Esophagus squamous epithelium (tissue), 4 donors: ENCODE data around the gene DOCK11.

Experiments used
- CTCF ChIP-seq, 6 experiments: fragments of 450-650 bp in 4 of 6; fragments of 200-600 bp in 2 of 6; sonication (generic) in 2 of 6; IDR thresholded peaks; one replicate each; pipeline ENCODE4 v1.5.1; 2016 to 2019; ENCODE audit warnings: antibody characterized with exemption in 6 of 6, mild to moderate bottlenecking in 4 of 6, moderate library complexity in 4 of 6
- POLR2A ChIP-seq, 4 donors: fragments of 450-650 bp; IDR thresholded peaks; one replicate each; pipeline ENCODE4 v1.6.1; 2017; ENCODE audit warnings: antibody characterized with exemption in 4 of 4, mild to moderate bottlenecking in 4 of 4, moderate library complexity in 3 of 4

GRCh38 chrX:118631586-118631985 lies 136.0 kb downstream of the DOCK11 start:
- TF ChIP-seq CTCF (IDR thresholded peaks at IDR 0.05) (no peak), POLR2A (IDR thresholded peaks at IDR 0.05) (no peak)
